IPS-18c (cell line): ENCODE results near the gene AP3B1.

Experiments
- H3K4me3 ChIP-seq: 2 replicates; pipeline ENCODE4 v1.7.0; 2013; ENCODE audit warnings: low read depth, mild to moderate bottlenecking, low read length, moderate library complexity; ENCODE audit not compliant: insufficient read depth
- H3K9me3 ChIP-seq: one replicate; pipeline ENCODE4 v1.6.1; 2013; ENCODE audit warnings: mild to moderate bottlenecking, low read length, moderate library complexity; ENCODE audit not compliant: control insufficient read depth, insufficient read depth

AP3B1 gene

DNA sequence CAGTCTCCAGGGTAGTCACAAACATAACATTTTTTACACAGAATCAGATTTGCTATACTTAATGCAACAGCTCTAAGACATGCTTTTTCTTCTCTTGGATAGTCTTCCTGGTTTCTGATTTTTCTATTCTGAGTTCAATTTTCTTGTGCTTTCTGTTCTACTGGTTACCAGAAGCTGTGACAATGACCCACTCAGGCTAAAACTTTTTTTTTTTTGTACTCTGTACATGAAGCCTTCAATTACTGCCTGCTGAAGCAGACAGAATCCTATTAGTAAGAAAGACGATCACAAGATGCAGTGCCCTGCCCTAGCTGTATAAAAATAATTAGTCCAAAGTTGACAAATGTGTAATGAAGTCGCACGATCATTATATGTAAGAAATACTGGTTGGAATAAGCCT, 287.3 kb downstream of the AP3B1 start:
- no peak overlapping the region for H3K4me3 ChIP-seq
- H3K9me3 ChIP-seq, result no peaks in the 10 kb centered on the region

- Histone ChIP-seq H3K4me3 (no peak overlapping the region), H3K9me3 (no peaks in the 10 kb centered on the region)
Measured at GRCh38 chr5:78006449-78006848, 288.0 kb downstream of the AP3B1 start.

DNA sequence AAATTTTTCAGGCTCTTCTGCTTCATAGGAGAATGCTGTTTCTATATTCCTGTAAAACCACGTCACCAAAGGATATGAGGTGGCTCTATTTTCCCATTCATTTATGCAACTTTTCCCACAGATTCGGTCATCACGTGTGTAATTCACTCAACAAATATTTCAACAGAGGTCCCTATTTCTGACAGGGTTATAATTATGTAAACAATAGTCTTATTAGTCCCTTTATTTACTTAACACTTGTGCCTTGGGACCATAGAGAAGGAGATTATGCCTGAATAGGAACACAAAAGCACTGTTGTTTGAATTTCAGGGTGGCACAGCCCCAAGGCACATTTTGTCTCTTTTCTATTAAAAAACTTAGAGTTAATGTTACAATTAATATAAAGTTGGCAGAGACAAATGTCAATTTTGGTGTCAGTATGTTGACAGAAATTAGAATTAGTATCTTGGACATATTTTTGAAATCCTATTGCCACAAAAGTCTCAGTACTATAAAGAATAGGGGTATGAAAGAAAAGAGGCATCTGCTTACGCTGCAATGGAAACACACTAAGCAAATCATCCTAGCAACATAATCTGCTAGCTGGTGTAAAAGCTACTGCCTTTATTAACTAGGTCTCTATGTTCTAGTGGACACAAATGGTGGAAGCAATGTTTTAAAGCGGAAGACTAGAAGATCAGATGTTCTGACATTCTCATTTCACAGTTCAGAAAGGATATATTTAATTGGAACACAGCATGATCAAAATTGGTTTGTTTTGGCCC, 289.3 kb downstream of the AP3B1 start:
- H3K9me3 ChIP-seq, result no peaks in the 10 kb centered on the region
- H3K4me3 ChIP-seq, result no peak overlapping the region

- no peaks in the 10 kb centered on the region for H3K9me3 ChIP-seq
Measured at GRCh38 chr5:78004559-78004958, 289.9 kb downstream of the AP3B1 start.

DNA sequence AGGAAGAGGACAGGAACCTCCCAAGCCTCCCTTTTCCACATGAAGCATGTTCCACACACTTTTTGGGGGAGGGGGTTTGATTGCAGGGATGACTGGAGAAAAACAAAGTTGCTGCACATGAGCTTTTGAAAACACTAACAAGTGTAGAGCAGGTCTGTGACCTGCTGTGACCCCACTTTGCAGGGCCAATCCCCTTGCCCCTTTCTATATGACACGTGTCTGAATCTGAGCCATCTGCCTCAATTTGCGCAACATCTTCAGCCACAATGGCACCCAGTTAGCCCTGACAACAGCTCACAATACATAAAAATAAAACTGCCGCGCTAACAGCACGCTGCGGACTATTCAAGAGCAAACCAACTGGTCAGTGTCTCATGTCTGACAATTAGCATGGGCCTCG, 290.6 kb downstream of the AP3B1 start:
- no peak overlapping the region for H3K4me3 ChIP-seq
- H3K9me3 ChIP-seq, result no peaks in the 10 kb centered on the region

More at GRCh38 chr5:78004559-78004958, 289.9 kb downstream of the AP3B1 start:
- H3K4me3 ChIP-seq, result no peak overlapping the region

DNA sequence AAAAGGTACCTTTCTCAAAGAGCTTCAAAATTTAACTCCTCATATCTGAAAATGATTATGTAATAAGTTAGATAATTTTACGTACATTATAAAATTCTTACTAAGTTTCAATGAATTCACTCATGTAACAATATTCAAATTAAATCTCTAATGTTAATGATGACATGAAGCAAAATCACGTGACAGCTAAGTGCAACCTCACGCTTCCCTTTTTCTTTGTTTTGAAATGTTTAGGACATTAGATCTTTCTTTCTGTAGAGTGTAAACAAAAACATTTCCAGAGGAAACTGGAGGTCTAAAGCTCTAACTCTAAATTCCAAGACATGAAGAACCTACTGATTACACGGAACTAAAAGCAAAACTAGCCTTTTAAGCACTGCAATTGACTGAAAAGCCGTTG, 291.0 kb downstream of the AP3B1 start:
- Histone ChIP-seq H3K4me3 (no peak overlapping the region), H3K9me3 (no peaks in the 10 kb centered on the region)

GRCh38 chr5:78002690-78003089, 291.8 kb downstream of the AP3B1 start:
- Histone ChIP-seq H3K4me3 (no peak overlapping the region), H3K9me3 (no peaks in the 10 kb centered on the region)

DNA sequence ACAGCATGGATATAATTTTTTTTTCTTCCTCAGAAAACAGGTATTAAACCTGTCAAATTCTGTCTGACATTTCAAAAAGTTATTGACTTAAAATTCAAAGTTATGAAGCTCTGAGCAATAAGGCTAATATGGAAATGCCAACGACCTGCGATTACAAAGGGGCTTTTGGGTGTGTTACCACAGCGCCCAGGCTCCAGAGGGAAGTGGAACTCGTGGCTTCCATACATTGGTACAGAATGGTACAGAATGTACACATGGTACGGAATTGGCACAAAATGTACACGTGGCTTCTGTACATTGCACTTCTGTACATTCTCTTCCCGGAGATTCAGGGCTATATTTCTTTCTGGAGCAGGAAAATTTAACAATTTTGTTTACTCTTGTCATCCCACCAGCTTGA, 293.3 kb downstream of the AP3B1 start:
- no peak overlapping the region for H3K4me3 ChIP-seq

DNA sequence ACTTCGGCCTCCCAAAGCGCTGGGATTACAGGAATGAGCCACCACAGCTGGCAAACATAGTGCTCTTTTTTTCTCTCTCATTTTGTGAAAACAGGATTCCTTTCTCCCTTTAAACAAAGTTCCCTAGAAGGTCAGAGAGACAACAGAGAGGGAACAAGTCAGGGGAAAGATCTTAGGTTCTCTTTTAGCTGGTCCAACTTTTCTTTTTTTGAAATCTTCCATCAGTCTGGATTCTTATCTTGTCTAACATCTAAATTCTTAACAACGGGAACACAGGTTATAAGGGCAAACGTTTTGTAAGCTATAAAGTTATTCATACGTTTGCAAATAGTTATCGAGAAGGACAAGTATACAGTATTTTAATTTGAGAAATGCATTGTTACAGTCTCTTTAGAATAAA, 294.3 kb downstream of the AP3B1 start:
- peaks cover 2% of the 10 kb centered on the region for H3K9me3 ChIP-seq
- no peak overlapping the region for H3K4me3 ChIP-seq

More for the DNA sequence above, 293.3 kb downstream of the AP3B1 start:
- H3K9me3 ChIP-seq, result peaks cover under 1% of the 10 kb centered on the region

DNA sequence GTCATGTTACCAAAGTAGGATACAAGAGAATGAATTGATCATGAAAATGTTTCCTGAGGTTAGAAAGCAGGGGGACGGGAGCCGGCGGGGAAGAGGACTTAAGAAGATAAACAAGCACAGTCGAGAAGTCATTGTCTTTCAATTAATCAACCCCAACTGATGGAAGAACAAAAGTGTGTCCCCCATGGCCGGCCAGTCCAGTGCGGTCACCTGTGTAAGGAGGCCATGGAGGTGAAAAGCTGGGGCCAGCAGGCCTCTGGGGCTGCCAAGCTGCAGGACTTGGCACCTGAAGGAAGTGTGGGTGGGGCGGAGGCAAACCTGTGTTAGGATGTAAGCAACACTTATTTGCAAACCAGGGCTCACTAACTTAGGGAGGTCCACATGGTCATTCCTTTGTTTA, 295.1 kb downstream of the AP3B1 start:
- peaks cover 2% of the 10 kb centered on the region for H3K9me3 ChIP-seq

GRCh38 chr5:77996943-77997342, 297.6 kb downstream of the AP3B1 start:
- Histone ChIP-seq H3K4me3 (no peak overlapping the region), H3K9me3 (peaks cover 2% of the 10 kb centered on the region)

More for the DNA sequence above, 295.1 kb downstream of the AP3B1 start:
- no peak overlapping the region for H3K4me3 ChIP-seq

DNA sequence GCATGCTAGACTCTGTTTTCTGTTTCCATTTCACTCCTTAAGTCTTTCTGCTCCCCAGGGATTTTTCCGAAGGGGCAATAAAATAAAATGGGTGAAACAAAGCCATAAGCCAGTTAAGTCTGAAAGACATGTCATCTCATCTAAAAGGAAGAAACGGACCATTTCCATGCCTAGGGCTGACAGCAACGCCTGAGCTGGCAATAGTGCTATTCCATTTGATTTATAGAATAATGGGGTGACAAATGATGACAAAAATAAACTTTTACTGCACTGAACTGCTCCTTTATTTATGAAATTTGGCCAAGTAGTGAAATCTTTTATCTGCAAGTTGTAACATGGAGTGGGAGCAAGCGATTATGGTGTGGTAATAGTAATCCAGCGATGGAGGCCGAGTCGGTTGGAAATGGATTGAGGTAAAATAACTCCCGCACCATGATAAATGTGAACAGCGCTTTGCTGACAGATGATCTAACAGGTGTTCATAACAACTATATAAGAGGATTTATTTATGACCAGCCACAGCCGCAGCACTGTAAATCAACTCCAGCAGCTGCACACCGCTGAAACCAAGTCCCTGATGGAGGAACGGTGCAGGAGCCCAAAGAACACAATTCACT, 298.6 kb downstream of the AP3B1 start:
- Histone ChIP-seq H3K9me3 (peaks cover 2% of the 10 kb centered on the region), H3K4me3 (no peak overlapping the region)

DNA sequence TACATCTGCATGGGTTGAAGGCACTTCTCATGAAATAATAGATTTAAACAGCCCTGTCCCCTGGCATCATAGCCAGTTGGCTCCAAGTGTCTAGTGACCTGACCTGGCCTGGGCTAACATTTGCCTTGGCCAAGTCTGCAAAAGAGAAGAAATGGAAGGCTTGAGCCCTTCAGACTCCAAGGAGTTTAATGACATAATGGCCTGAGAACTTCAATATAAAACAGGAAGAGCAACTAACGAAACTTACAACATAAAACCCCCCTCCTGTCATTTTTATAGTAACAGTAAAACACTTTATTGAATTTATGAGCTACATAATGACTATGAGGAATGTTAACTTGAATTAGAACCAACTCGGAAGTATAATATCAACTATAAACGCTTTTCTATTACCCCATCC, 299.6 kb downstream of the AP3B1 start:
- peaks cover 2% of the 10 kb centered on the region for H3K9me3 ChIP-seq
- H3K4me3 ChIP-seq, result no peak overlapping the region

DNA sequence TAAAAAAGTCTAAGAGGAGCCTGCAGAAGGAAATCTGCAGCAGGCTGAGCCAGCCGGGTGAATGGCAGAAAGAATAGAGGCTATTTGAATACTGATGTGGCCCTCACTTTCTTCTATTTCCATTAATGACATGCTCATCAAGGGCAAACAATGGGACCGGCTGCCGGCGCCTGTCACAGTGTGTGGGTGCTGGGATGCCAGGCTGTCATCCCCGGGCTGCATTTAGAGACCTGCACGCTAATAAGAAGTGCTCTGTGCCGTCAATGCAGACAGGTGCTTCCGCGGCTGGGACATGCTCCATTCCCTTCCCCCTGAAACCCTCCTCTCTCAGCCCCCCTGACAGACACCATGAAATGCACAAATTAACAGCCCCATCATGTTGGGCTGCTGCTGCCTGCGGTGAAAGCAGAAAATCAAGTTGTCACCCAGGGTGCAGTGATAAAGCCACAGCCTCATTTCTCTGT, 300.6 kb downstream of the AP3B1 start:
- no peak overlapping the region for H3K4me3 ChIP-seq
- H3K9me3 ChIP-seq, result peaks cover 2% of the 10 kb centered on the region

GRCh38 chr5:77993141-77993854, 301.2 kb downstream of the AP3B1 start:
- H3K9me3 ChIP-seq, result peaks cover 2% of the 10 kb centered on the region
- no peak overlapping the region for H3K4me3 ChIP-seq

DNA sequence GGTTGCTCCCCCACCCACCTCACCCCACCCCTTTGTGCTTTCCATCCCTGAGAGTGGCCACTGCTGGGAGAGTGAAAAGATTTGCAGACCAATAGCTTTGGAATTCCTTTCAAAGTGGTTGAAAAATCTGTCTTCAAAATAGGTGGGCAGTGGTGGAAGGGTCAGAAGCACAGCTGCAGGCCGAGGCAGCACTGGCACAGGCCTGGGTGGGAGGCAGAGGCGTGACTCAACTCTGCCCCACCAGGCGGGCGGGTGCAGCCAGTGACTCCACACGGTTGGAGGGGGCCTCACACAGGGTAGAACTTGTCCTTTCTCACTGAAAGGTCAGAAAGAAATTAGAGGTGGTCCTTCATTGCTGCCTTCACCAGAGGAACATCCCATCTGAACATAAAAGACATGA, 303.4 kb downstream of the AP3B1 start:
- Histone ChIP-seq H3K4me3 (no peak overlapping the region), H3K9me3 (peaks cover 2% of the 10 kb centered on the region)

DNA sequence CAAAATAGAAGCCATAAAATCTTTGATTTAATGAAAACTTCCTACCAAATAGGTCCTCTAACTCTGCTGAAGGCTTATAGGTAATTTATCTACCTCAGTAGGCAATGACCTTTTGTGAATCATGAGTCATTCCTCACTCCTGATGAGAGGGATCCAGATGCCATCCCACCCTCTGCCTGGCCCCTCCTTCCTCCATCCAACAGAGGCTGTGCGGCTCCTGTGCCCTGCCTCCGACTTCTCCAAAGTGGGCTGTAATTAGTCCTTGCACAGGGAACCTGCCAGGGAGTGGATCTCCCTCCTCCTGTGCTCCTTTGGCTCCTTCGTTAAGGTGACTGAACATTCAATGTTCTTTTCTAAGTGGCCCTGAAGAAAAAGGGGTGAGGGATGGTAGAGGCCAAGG, 304.5 kb downstream of the AP3B1 start:
- peaks cover 2% of the 10 kb centered on the region for H3K9me3 ChIP-seq

DNA sequence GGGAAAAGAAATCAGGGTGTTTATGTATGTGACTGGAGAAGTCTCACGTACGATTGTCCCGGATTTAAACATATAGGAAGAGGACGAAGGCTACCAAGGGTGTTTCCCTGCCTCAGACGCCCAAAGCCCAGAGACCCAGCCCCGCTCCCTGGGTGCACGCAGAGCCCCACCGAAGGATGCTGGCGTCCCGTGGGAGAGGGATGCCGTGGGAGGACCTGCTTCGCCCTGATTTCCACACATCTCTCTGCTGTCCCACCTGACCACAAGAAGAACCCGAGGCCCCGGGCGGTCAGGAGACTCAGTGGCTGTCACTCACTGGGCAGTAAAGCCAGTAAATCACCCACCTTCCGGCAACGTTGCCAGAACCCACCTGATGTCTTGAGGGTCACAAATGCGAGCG, 306.5 kb downstream of the AP3B1 start:
- Histone ChIP-seq H3K9me3 (peaks cover 2% of the 10 kb centered on the region), H3K4me3 (no peak overlapping the region)

More for the DNA sequence above, 304.5 kb downstream of the AP3B1 start:
- no peak overlapping the region for H3K4me3 ChIP-seq
